Choroid plexus epithelial cell (primary cell): Measurements from ENCODE around the gene ENOX1.

Experiments used
- DNase-seq: peaks from one replicate; pipeline ENCODE4 v3.0.0-alpha.2; 2010; ENCODE audit warnings: low read depth
- H3K4me3 ChIP-seq: 2 replicates; pipeline ENCODE4 v1.5.1; 2011; ENCODE audit warnings: low read depth, mild to moderate bottlenecking, control low read depth, low read length, moderate library complexity
- TF ChIP-seq, protein P1 (sequence below): conservative IDR thresholded peaks from 2 replicates; pipeline ENCODE4 v1.5.1; 2011; ENCODE audit warnings: low read depth, mild to moderate bottlenecking, control low read depth, inconsistent platforms, low read length, moderate library complexity

The ENOX1 gene

DNA sequence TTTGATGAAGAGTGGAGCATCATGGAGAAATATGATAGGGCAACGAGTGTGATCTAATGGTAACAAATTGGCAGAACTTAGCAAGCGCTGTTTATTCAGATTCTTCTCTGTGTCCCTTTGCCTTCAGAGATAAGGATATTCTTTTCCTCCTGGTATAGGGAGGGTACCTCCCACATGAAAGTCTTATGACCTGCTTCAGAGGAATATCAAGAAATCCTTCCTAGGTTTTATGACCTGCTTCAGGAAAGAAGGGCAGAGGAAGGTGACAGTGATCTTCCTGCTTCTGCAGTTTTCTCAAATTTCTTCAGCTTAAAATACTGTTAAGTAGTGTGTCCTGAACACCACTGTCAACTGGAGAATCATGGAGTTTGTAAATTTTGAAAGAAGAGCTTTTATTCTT lies 619.0 kb downstream of the ENOX1 start:
- no peak for DNase-seq
- TF ChIP-seq, protein P1, sequence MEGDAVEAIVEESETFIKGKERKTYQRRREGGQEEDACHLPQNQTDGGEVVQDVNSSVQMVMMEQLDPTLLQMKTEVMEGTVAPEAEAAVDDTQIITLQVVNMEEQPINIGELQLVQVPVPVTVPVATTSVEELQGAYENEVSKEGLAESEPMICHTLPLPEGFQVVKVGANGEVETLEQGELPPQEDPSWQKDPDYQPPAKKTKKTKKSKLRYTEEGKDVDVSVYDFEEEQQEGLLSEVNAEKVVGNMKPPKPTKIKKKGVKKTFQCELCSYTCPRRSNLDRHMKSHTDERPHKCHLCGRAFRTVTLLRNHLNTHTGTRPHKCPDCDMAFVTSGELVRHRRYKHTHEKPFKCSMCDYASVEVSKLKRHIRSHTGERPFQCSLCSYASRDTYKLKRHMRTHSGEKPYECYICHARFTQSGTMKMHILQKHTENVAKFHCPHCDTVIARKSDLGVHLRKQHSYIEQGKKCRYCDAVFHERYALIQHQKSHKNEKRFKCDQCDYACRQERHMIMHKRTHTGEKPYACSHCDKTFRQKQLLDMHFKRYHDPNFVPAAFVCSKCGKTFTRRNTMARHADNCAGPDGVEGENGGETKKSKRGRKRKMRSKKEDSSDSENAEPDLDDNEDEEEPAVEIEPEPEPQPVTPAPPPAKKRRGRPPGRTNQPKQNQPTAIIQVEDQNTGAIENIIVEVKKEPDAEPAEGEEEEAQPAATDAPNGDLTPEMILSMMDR: no peak
- H3K4me3 ChIP-seq: no peak overlapping the region

DNA sequence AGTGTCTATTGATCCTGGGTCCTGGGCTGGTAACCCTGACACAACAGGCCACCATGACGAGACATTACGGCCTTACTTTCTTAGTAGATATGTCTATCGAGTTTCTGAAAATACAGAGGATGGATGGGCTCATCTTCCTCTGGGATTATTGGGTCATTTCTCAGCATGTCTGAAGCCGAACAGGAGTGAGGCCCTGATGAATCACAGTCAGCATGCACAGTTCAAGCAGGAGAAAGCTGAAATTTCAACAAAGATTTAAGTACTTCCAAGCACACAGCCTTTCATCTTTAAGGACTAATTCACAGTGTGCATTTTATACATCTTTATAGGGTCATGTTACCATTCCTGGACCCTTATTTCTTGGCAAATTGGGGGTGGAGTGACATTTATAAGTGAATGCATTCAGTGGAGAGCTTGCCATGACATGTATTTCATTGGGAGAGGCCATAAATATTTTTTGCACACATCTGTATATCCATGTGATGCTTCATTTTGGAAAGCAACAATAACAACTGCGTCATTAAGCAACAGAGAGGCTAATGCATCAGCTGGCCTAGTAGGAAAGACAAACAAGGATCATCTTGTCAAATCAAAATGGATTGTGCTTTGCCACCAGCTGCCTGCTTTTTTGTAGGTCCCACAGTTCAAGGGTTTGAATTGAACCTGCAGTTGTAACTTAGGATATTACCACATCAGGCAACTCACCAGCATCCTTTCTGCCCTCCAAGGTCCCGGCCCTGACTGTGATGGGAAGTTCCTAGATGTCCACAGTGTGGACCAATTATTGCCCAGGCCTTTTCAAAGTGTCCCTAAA lies 619.9 kb downstream of the ENOX1 start:
- peak; percentile 31 for DNase-seq
- TF ChIP-seq, protein P1: no peak
- no peak overlapping the region for H3K4me3 ChIP-seq
